Breast epithelium (tissue), 4 donors: ENCODE data around the gene HHLA2. TPM values are rescaled to one million over a fixed set of nuclear protein-coding genes. Genes with fewer than 3 reads are reported as not detected.
"Not testable (repeated sequence)": the region's sequence is repeated elsewhere in the genome, so short reads cannot be mapped to it uniquely, and the experiment has no call there.

Experiments used
- DNase-seq, 2 donors: peaks; one replicate each; pipeline ENCODE4 v3.0.0-alpha.2; 2019; ENCODE audit warnings: low spot score in 2 of 2
- H3K27ac ChIP-seq, 2 donors: fragments of 200-600 bp; sonication (generic) in 1 of 2; one replicate each; pipeline ENCODE4 v1.5.1; 2016 to 2019; ENCODE audit warnings: mild to moderate bottlenecking in 1 of 2
- H3K27me3 ChIP-seq, 2 donors: fragments of 200-600 bp; sonication (generic) in 1 of 2; one replicate each; pipeline versions ENCODE4 v1.5.1 to v1.6.0; 2017 to 2019; ENCODE audit warnings: control low read depth in 1 of 2, mild to moderate bottlenecking in 1 of 2
- H3K36me3 ChIP-seq: fragments of 200-600 bp; one replicate; pipeline ENCODE4 v1.5.1; 2019
- H3K4me1 ChIP-seq, 2 donors: fragments of 200-600 bp; sonication (generic); one replicate each; pipeline ENCODE4 v1.5.1; 2016 to 2019; ENCODE audit warnings: control low read depth in 1 of 2
- H3K4me3 ChIP-seq, 3 donors: fragments of 200-600 bp; sonication (generic); 1 replicate in 2 of 3; 2 replicates in 1 of 3; pipeline ENCODE4 v1.5.1; 2016 to 2019; ENCODE audit warnings: mild to moderate bottlenecking in 3 of 3, moderate library complexity in 2 of 3
- H3K9me3 ChIP-seq, 2 donors: fragments of 200-600 bp; sonication (generic) in 1 of 2; one replicate each; pipeline ENCODE4 v1.5.1; 2016 to 2019; ENCODE audit warnings: control low read depth in 1 of 2
- POLR2A ChIP-seq: fragments of 450-650 bp; IDR thresholded peaks from one replicate; pipeline ENCODE4 v1.6.1; 2016; ENCODE audit warnings: antibody characterized with exemption, mild to moderate bottlenecking, moderate library complexity
- POLR2AphosphoS5 ChIP-seq, 3 donors: sonication (generic); formaldehyde crosslinking; IDR thresholded peaks; one replicate each; pipeline ENCODE4 v1.6.1; 2017; ENCODE audit warnings: antibody characterized with exemption in 3 of 3
- intact Hi-C: fragments of 100-400 bp; cut with DNase I; formaldehyde crosslinking; loops from one replicate; pipeline ENCODE4 v1.15.1; 2023; ENCODE audit warnings: low total_unique reads
- total RNA-seq, 3 donors: library from RNA; depleted of rRNA; stranded (reverse); fragments of >200 nt; gene quantifications; one replicate each; pipeline ENCODE4 v1.1.0, GENCODE V29; 2016
- TF ChIP-seq, protein P1 (sequence below), 3 donors: fragments of 450-650 bp; IDR thresholded peaks; one replicate each; pipeline ENCODE4 v1.5.1; 2016 to 2017; ENCODE audit warnings: antibody characterized with exemption in 3 of 3, mild to moderate bottlenecking in 3 of 3, moderate library complexity in 3 of 3

The HHLA2 gene
- total RNA-seq, 3 donors from 2014 or later, result 1.6 TPM; not detected in 2

DNA sequence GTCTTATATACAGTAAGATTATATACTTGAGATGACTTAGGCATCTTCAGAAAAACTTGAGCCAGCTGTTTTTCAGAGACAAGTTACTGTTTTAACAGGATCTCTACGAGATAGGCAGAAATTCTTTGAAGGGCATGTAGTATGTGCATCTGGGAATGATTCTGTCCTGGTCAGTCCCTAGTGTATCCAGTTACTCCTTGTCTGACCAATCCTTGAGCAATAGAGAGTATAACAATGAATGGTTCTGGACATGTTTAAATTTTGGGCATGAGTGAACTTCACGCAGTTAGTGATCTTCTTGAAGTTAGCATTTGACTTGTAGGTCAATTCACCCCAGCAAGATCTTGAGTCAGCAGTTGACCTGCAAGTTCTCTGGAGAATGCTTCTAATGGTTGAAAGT, 24.7 kb upstream of the HHLA2 start:
- no peaks in the 10 kb centered on the region for H3K4me1 ChIP-seq
- TF ChIP-seq POLR2AphosphoS5 (IDR thresholded peaks at IDR 0.05) (no peak), POLR2A (no peak)
- TF ChIP-seq, protein P1, sequence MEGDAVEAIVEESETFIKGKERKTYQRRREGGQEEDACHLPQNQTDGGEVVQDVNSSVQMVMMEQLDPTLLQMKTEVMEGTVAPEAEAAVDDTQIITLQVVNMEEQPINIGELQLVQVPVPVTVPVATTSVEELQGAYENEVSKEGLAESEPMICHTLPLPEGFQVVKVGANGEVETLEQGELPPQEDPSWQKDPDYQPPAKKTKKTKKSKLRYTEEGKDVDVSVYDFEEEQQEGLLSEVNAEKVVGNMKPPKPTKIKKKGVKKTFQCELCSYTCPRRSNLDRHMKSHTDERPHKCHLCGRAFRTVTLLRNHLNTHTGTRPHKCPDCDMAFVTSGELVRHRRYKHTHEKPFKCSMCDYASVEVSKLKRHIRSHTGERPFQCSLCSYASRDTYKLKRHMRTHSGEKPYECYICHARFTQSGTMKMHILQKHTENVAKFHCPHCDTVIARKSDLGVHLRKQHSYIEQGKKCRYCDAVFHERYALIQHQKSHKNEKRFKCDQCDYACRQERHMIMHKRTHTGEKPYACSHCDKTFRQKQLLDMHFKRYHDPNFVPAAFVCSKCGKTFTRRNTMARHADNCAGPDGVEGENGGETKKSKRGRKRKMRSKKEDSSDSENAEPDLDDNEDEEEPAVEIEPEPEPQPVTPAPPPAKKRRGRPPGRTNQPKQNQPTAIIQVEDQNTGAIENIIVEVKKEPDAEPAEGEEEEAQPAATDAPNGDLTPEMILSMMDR (IDR thresholded peaks at IDR 0.05), result no peak
- intact Hi-C loops, result no loop called here
- no peak overlapping the region for H3K4me3 ChIP-seq
- no peaks in the 10 kb centered on the region for H3K36me3 ChIP-seq
- H3K27ac ChIP-seq, result no peak overlapping the region
- DNase-seq, result no peak
- H3K9me3 ChIP-seq, result peaks cover 0 to 5% of the 10 kb centered on the region in 2 donors
- no peaks in the 10 kb centered on the region for H3K27me3 ChIP-seq

DNA sequence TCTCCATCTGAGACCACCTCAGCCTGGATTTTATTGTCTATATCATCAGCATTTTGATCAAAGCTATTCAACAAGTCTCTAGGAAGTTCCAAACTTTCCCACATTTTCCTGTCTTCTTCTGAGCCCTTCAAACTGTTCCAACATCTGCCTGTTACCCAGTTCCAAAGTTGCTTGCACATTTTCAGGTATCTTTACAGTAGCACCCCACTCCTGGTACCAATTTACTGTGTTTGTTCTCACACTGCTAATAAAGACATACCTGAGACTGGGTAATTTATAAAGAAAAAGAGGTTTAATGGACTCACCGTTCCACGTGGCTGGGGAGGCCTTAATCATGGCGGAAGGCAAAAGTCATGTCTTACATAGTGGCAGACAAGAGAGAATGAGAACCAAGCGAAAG, 17.3 kb upstream of the HHLA2 start:
- H3K4me3 ChIP-seq, H3K27me3 ChIP-seq, H3K4me1 ChIP-seq, H3K27ac ChIP-seq, intact Hi-C loops, H3K36me3 ChIP-seq, DNase-seq: not testable (repeated sequence)
- peaks cover 0 to 17% of the 10 kb centered on the region in 2 donors for H3K9me3 ChIP-seq

DNA sequence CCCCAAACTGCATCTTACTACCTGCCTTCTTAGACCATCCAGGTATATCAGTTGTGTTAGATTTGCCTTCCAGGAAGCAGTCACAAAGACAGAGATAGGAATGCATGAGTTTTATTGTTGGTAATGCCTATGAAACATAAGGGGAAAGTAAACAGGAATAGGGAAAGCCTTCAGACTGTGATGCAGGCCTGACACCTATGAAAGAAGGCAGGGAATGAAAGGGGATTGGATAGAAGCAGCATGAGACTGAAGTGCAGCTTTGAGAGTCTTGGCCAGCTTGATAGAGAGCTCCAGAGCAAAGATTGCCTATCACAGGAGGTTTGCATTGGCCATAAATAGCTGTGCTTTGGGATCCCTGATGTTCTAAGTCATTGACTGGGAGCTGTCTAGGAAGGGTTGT, 15.9 kb upstream of the HHLA2 start:
- no peaks in the 10 kb centered on the region for H3K4me1 ChIP-seq
- TF ChIP-seq POLR2A (no peak), POLR2AphosphoS5 (IDR thresholded peaks at IDR 0.05) (no peak)
- TF ChIP-seq, protein P1 (IDR thresholded peaks at IDR 0.05), result no peak
- DNase-seq, result no peak
- H3K36me3 ChIP-seq, result no peaks in the 10 kb centered on the region
- intact Hi-C loops, result no loop called here
- H3K4me3 ChIP-seq, result no peak overlapping the region
- H3K27ac ChIP-seq, result no peak overlapping the region
- H3K27me3 ChIP-seq, result no peaks in the 10 kb centered on the region
- peaks cover 0 to 17% of the 10 kb centered on the region in 2 donors for H3K9me3 ChIP-seq

DNA sequence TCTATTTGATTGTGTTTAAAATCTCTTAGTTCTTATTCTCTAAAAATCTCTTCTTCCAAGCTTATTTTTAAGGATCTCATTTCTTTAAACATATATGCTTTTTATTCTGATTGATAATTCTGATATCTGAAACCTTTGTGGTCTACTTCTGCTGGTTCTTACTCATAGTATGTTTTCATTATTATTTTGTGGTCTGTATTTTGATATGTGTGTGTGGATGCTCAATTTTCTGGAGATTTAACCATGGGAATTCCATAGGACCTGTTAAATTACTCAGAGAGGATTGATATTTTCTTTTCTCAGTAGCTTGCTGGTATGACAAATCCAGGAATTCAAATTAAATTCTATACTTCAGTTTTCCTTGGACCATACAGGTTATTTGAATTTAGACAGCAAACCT, 14.7 kb upstream of the HHLA2 start:
- Histone ChIP-seq H3K27ac (no peak overlapping the region), H3K9me3 (peaks cover 0 to 17% of the 10 kb centered on the region in 2 donors), H3K4me1 (no peaks in the 10 kb centered on the region), H3K4me3 (no peak overlapping the region), H3K27me3 (no peaks in the 10 kb centered on the region), H3K36me3 (no peaks in the 10 kb centered on the region)
- no peak for TF ChIP-seq POLR2A
- TF ChIP-seq POLR2AphosphoS5 (IDR thresholded peaks at IDR 0.05), result no peak
- TF ChIP-seq, protein P1 (IDR thresholded peaks at IDR 0.05), result no peak
- DNase-seq, result no peak
- intact Hi-C loops, result no loop called here

DNA sequence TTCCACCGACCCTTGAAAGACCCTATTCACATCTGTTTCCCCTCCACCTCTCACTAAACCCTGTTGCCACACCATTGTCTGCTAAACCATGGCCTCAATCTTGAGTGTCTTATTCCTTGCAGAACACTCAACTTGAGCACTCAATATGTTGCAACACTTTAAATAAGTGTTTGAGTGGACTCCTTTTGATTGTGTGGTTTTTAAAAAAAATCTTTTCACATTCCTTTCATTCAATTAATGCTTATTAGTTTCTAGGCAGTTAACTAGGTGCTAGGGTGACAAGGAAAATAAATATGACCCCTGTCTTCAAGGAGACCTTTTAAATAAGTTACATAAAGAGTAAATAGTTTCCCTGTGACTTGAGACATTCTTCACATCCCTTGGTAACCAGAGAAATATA, 13.3 kb upstream of the HHLA2 start:
- Histone ChIP-seq H3K9me3 (peaks cover 0 to 17% of the 10 kb centered on the region in 2 donors), H3K4me3 (no peak overlapping the region), H3K27me3 (no peaks in the 10 kb centered on the region), H3K4me1 (no peaks in the 10 kb centered on the region), H3K36me3 (no peaks in the 10 kb centered on the region), H3K27ac (no peak overlapping the region)
- intact Hi-C loops, result no loop called here
- TF ChIP-seq, protein P1 (IDR thresholded peaks at IDR 0.05), result no peak
- TF ChIP-seq POLR2A, result no peak
- no peak for TF ChIP-seq POLR2AphosphoS5 (IDR thresholded peaks at IDR 0.05)
- no peak for DNase-seq

DNA sequence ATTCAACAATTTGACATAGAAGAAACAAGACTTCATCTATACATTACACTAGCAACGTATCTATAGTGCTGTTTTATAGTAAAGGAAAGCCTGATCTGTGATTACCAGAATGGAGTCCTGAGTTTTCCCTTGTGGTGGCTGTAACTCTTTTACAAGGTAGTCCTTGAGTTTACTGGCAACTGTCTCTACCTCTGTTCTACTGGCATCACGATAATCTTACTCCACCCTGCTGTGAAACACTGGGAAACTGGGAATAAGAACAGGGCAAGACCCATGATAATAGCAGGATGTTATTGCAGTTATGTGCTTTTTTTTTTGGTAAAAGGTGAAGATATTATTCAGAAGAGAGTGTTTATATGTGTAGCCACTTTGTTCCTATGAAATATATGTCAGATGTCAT, 12.4 kb upstream of the HHLA2 start:
- Histone ChIP-seq H3K4me1 (no peaks in the 10 kb centered on the region), H3K27ac (no peak overlapping the region), H3K36me3 (no peaks in the 10 kb centered on the region), H3K4me3 (no peak overlapping the region), H3K27me3 (no peaks in the 10 kb centered on the region), H3K9me3 (peaks cover 0 to 11% of the 10 kb centered on the region in 2 donors)
- DNase-seq, result no peak
- TF ChIP-seq POLR2A (no peak), POLR2AphosphoS5 (IDR thresholded peaks at IDR 0.05) (no peak)
- TF ChIP-seq, protein P1 (IDR thresholded peaks at IDR 0.05), result no peak
- intact Hi-C loops, result no loop called here
